ENCODE results near the gene MAP6.

The MAP6 gene

GRCh38 chr11:75578977-75579376, 89.9 kb downstream of the MAP6 start:
- ATAC-seq, result no peak
- TF ChIP-seq POU6F1 (CRISPR knock-in tag; IDR thresholded peaks at IDR 0.05; ENCODE audit: borderline replicate concordance, low read depth), result no peak

- peak; percentile 36 for ATAC-seq
- TF ChIP-seq TCF4 (CRISPR knock-in tag; IDR thresholded peaks at IDR 0.05; ENCODE audit: borderline replicate concordance) (no peak), TSHZ2 (CRISPR knock-in tag; IDR thresholded peaks at IDR 0.05) (no peak), ISL1 (CRISPR knock-in tag; IDR thresholded peaks at IDR 0.05) (no peak), CSRNP3 (CRISPR knock-in tag; IDR thresholded peaks at IDR 0.05) (no peak), ZNF565 (CRISPR knock-in tag; conservative IDR thresholded peaks at IDR 0.05; ENCODE audit: low read depth) (no peak), PATZ1 (CRISPR knock-in tag; IDR thresholded peaks at IDR 0.05; ENCODE audit: borderline replicate concordance) (no peak), CSDC2 (CRISPR knock-in tag; IDR thresholded peaks at IDR 0.05) (no peak), CREB5 (CRISPR knock-in tag; IDR thresholded peaks at IDR 0.05; ENCODE audit: low read depth) (no peak), POU6F1 (CRISPR knock-in tag; IDR thresholded peaks at IDR 0.05; ENCODE audit: borderline replicate concordance, low read depth) (no peak), BACH2 (CRISPR knock-in tag; IDR thresholded peaks at IDR 0.05; ENCODE audit: borderline replicate concordance) (no peak), ARNTL (CRISPR knock-in tag; IDR thresholded peaks at IDR 0.05; ENCODE audit: borderline replicate concordance, low read depth) (no peak), ZNF8 (CRISPR knock-in tag; IDR thresholded peaks at IDR 0.05) (no peak), ZNF70 (CRISPR knock-in tag; IDR thresholded peaks at IDR 0.05) (no peak)
Observed at GRCh38 chr11:75577207-75577606, 91.6 kb downstream of the MAP6 start.

- ATAC-seq, result no peak
- TF ChIP-seq RARB (CRISPR knock-in tag; IDR thresholded peaks at IDR 0.05) (no peak), ISL1 (CRISPR knock-in tag; IDR thresholded peaks at IDR 0.05) (no peak), ZC3H10 (CRISPR knock-in tag; IDR thresholded peaks at IDR 0.05) (no peak), BACH2 (CRISPR knock-in tag; IDR thresholded peaks at IDR 0.05; ENCODE audit: borderline replicate concordance) (no peak), ZNF70 (CRISPR knock-in tag; IDR thresholded peaks at IDR 0.05) (no peak), ZFP3 (CRISPR knock-in tag; IDR thresholded peaks at IDR 0.05) (no peak), PPARA (CRISPR knock-in tag; IDR thresholded peaks at IDR 0.05; ENCODE audit: borderline replicate concordance) (no peak), ZNF565 (CRISPR knock-in tag; conservative IDR thresholded peaks at IDR 0.05; ENCODE audit: low read depth) (no peak), CSDC2 (CRISPR knock-in tag; IDR thresholded peaks at IDR 0.05) (no peak)
Observed at GRCh38 chr11:75576499-75576918, 92.3 kb downstream of the MAP6 start.

Measured in SK-N-SH treated with all-trans-retinoic acid at 6 μM for 48 hours (cell line).